Measurements from ENCODE around the gene PABPC3. TPM values are rescaled to one million over a fixed set of nuclear protein-coding genes. Genes with fewer than 3 reads are reported as not detected.

PABPC3 gene
- total RNA-seq, 2 donors from 2014 or later, result 0.15 to 0.35 TPM

DNA sequence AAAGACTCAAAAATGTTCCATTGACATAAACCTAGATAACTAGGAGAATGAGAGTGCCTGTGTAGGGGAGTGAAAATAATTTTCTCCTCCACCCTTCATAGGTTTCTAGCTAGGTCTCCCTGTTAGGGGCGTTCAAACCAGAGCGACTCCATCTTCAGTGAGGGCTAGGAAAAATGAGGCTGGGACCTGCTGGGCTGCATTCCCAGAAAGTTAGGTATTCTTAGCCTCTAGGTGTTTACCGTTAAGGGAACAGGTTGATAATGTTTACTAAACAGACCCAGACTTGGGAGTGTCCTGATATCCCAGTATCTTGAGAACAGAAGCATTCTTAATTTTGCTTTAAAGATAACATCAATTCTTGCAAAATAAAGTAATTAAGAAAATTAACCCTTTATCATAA lies 20.1 kb downstream of the PABPC3 start:
- Mint-ChIP-seq H3K4me3 (no peak overlapping the region), H3K27me3 (ENCODE audit: insufficient read depth) (peaks cover 4% of the 10 kb centered on the region), H3K4me1 (peaks cover 12% of the 10 kb centered on the region), H3K27ac (no peak overlapping the region), H3K9me3 (no peaks in the 10 kb centered on the region), H3K36me3 (ENCODE audit: low read depth) (no peaks in the 10 kb centered on the region)
- no peaks in the 10 kb centered on the region for H3K4me1 ChIP-seq (ENCODE audit: control insufficient read depth, insufficient read depth, low read length)
- H3K9ac ChIP-seq (ENCODE audit: extremely low read depth, low read length, poor library complexity, severe bottlenecking), result no peak overlapping the region
- no peaks in the 10 kb centered on the region for H3K36me3 ChIP-seq (ENCODE audit: control insufficient read depth, insufficient read depth, low read length)
- no peaks in the 10 kb centered on the region for H3K27me3 ChIP-seq (ENCODE audit: control insufficient read depth, insufficient read depth, low read length, poor library complexity, severe bottlenecking)
- no peak overlapping the region for H3K4me3 ChIP-seq (ENCODE audit: low read length)
- TF ChIP-seq, protein P1, sequence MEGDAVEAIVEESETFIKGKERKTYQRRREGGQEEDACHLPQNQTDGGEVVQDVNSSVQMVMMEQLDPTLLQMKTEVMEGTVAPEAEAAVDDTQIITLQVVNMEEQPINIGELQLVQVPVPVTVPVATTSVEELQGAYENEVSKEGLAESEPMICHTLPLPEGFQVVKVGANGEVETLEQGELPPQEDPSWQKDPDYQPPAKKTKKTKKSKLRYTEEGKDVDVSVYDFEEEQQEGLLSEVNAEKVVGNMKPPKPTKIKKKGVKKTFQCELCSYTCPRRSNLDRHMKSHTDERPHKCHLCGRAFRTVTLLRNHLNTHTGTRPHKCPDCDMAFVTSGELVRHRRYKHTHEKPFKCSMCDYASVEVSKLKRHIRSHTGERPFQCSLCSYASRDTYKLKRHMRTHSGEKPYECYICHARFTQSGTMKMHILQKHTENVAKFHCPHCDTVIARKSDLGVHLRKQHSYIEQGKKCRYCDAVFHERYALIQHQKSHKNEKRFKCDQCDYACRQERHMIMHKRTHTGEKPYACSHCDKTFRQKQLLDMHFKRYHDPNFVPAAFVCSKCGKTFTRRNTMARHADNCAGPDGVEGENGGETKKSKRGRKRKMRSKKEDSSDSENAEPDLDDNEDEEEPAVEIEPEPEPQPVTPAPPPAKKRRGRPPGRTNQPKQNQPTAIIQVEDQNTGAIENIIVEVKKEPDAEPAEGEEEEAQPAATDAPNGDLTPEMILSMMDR (conservative IDR thresholded peaks at IDR 0.05), result no peak
- WGBS, 2 experiments (ENCODE audit: insufficient coverage in 1 of 2, insufficient read length in 1 of 2), result 86 to 87% methylated on average over 1 to 3 of the region's 3 CpGs
- H3K27ac ChIP-seq (ENCODE audit: low read depth, low read length), result no peak overlapping the region
- DNase-seq, result no peak
- H3K9me3 ChIP-seq (ENCODE audit: control insufficient read depth, low read length), result no peaks in the 10 kb centered on the region

DNA sequence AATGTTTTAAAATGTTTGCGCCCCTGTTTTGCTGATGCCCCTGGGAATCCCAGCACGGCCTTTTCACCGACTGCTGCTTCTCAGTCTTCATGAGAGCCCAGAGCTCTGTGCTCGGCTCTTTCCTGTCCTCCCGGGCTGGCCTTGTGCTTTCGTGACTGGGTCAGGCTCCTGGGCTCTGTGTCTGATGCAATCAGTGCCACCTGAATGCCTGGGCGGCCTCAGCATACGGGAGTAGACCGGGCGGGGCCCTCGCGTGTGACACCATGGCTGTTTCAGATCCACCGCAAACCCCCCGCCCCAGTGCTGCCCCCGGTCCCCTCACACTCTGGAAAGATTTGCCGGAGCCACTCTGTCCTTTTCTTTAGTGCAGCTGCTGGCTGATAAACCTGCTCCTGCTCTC lies 21.4 kb downstream of the PABPC3 start:
- Histone ChIP-seq H3K36me3 (ENCODE audit: control insufficient read depth, insufficient read depth, low read length) (no peaks in the 10 kb centered on the region), H3K27ac (ENCODE audit: low read depth, low read length) (no peak overlapping the region), H3K9me3 (ENCODE audit: control insufficient read depth, low read length) (peaks cover 7% of the 10 kb centered on the region), H3K4me1 (ENCODE audit: control insufficient read depth, insufficient read depth, low read length) (no peaks in the 10 kb centered on the region), H3K4me3 (ENCODE audit: low read length) (no peak overlapping the region), H3K27me3 (ENCODE audit: control insufficient read depth, insufficient read depth, low read length, poor library complexity, severe bottlenecking) (no peaks in the 10 kb centered on the region), H3K9ac (ENCODE audit: extremely low read depth, low read length, poor library complexity, severe bottlenecking) (no peak overlapping the region)
- Mint-ChIP-seq H3K4me3 (no peak overlapping the region), H3K36me3 (ENCODE audit: low read depth) (no peaks in the 10 kb centered on the region), H3K27me3 (ENCODE audit: insufficient read depth) (peaks cover 4% of the 10 kb centered on the region), H3K27ac (no peak overlapping the region), H3K4me1 (peaks cover 12% of the 10 kb centered on the region), H3K9me3 (peaks cover 11% of the 10 kb centered on the region)
- DNase-seq, result no peak
- 90 to 96% methylated on average over 16 of the region's 16 CpGs for WGBS, 2 experiments (ENCODE audit: insufficient coverage in 1 of 2, insufficient read length in 1 of 2)
- TF ChIP-seq, protein P1 (conservative IDR thresholded peaks at IDR 0.05), result no peak

DNA sequence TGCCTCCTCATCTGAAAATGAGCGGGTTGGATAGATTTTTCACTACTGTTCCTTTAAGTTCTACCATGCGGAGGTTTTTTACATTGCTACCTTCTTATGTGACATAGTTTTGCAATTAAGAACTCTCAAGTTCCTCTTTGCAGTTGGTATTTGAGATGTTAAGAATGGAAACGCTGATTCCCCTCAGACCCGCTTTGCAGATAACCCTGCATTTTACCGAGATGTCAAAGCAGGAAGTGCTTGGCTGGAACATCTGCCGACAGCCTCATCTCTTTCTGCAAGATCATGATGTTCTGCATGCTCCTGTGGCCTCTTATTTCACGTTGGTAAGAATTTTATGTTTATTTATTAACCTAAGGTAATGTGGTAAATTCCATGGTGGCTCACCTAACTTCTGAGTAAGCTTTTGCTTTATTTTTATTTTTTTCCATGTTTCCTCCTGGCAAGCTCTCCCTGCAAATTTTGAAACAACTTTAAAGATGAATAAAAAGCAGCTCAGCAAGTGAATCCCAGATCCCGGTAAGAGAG lies 22.5 kb downstream of the PABPC3 start:
- Mint-ChIP-seq H3K9me3 (peaks cover 23% of the 10 kb centered on the region), H3K27ac (no peak overlapping the region), H3K4me1 (peaks cover 12% of the 10 kb centered on the region), H3K27me3 (ENCODE audit: insufficient read depth) (peaks cover 4% of the 10 kb centered on the region), H3K4me3 (no peak overlapping the region), H3K36me3 (ENCODE audit: low read depth) (no peaks in the 10 kb centered on the region)
- Histone ChIP-seq H3K27me3 (ENCODE audit: control insufficient read depth, insufficient read depth, low read length, poor library complexity, severe bottlenecking) (no peaks in the 10 kb centered on the region), H3K9ac (ENCODE audit: extremely low read depth, low read length, poor library complexity, severe bottlenecking) (no peak overlapping the region), H3K36me3 (ENCODE audit: control insufficient read depth, insufficient read depth, low read length) (no peaks in the 10 kb centered on the region), H3K9me3 (ENCODE audit: control insufficient read depth, low read length) (peaks cover 10% of the 10 kb centered on the region), H3K4me3 (ENCODE audit: low read length) (no peak overlapping the region), H3K27ac (ENCODE audit: low read depth, low read length) (no peak overlapping the region), H3K4me1 (ENCODE audit: control insufficient read depth, insufficient read depth, low read length) (no peaks in the 10 kb centered on the region)
- WGBS, 2 experiments (ENCODE audit: insufficient coverage in 1 of 2, insufficient read length in 1 of 2), result 82 to 90% methylated on average over 2 to 8 of the region's 8 CpGs
- no peak for DNase-seq
- TF ChIP-seq, protein P1 (conservative IDR thresholded peaks at IDR 0.05), result no peak

All from endodermal cell (in vitro differentiated cells).